HepG2 (cell line): ENCODE measurements around the gene GAS6.
"Not testable (repeated sequence)": the region's sequence is repeated elsewhere in the genome, so short reads cannot be mapped to it uniquely, and the experiment has no call there.

Source experiments
- FOXP1 ChIP-seq, 2 experiments: fragments of 450-650 bp in 1 of 2; IDR thresholded peaks; 2 replicates each; pipeline ENCODE4 v1.6.1; 2017 to 2018; ENCODE audit warnings: antibody characterized with exemption in 1 of 2
- KDM1A ChIP-seq: IDR thresholded peaks from 2 replicates; pipeline ENCODE4 v1.6.1; 2016; ENCODE audit warnings: missing compliant biosample characterization
- RFX5 ChIP-seq: IDR thresholded peaks from 2 replicates; pipeline ENCODE4 v1.6.1; 2011; ENCODE audit warnings: low read depth, low read length, improper control_type of control experiment

DNA sequence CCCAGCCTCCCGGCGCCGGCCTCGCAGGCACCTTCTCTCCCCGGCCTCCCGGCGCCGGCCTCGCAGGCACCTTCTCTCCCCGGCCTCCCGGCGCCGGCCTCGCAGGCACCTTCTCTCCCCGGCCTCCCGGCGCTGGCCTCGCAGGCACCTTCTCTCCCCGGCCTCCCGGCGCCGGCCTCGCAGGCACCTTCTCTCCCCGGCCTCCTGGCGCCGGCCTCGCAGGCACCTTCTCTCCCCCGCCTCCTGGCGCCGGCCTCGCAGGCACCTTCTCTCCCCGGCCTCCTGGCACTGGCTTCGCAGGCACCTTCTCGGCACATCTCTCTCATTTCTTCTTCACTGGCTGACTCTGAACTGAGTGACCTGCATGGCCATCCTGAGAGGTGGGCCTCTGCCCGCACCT is 37.4 kb downstream of the GAS6 start:
- TF ChIP-seq FOXP1 (IDR thresholded peaks at IDR 0.05); FOXP1 (CRISPR knock-in tag; IDR thresholded peaks at IDR 0.05); RFX5; KDM1A (CRISPR knock-in tag): not testable (repeated sequence)
